WTC11 (cell line): ENCODE results near the gene COMMD10.

Experiments used
- CTCF ChIP-seq: fragments of 200-600 bp; IDR thresholded peaks from 2 replicates; pipeline ENCODE4 v1.8.0; 2022; ENCODE audit warnings: antibody characterized with exemption
- SMAD4 ChIP-seq: sonication (generic); formaldehyde crosslinking; IDR thresholded peaks from 2 replicates; pipeline ENCODE4 v1.8.0; 2022; ENCODE audit warnings: mild to moderate bottlenecking, missing genetic modification reagents

GRCh38 chr5:116237917-116238500, 153.2 kb downstream of the COMMD10 start:
- TF ChIP-seq CTCF, result no peak
- no peak for TF ChIP-seq SMAD4 (CRISPR knock-in tag)
